Naive B cell (primary cell): Measurements from ENCODE around the gene NFASC. TPM values are rescaled to one million over a fixed set of nuclear protein-coding genes. Genes with fewer than 3 reads are reported as not detected.

Source experiments
- ATAC-seq, 2 donors: fragments of 150-1000 bp; cut with Tn5 transposase; 2 replicates each; pipeline ENCODE4 v1.10.0; 2021; ENCODE audit warnings: low read depth in 2 of 2, mild to moderate bottlenecking in 2 of 2, moderate library complexity in 2 of 2
- DNase-seq: peaks from one replicate; pipeline ENCODE4 v3.0.0; 2022
- H3K27ac Mint-ChIP-seq, 6 donors: one replicate each; pipeline ENCODE4 v1.8.0; 2020 to 2022; ENCODE audit warnings: mild to moderate bottlenecking in 6 of 6, mixed read lengths in 6 of 6, moderate library complexity in 5 of 6, inconsistent platforms in 2 of 6
- H3K27me3 Mint-ChIP-seq, 3 donors: one replicate each; pipeline ENCODE4 v1.8.0; 2021 to 2022; ENCODE audit warnings: mixed read lengths in 3 of 3, mild to moderate bottlenecking in 1 of 3
- H3K36me3 Mint-ChIP-seq, 2 donors: one replicate each; pipeline ENCODE4 v1.8.0; 2020 to 2022; ENCODE audit warnings: mixed read lengths in 2 of 2, inconsistent platforms in 1 of 2, mild to moderate bottlenecking in 1 of 2
- H3K4me1 Mint-ChIP-seq, 3 donors: one replicate each; pipeline ENCODE4 v1.8.0; 2020 to 2022; ENCODE audit warnings: mixed read lengths in 3 of 3, inconsistent platforms in 1 of 3, mild to moderate bottlenecking in 1 of 3, moderate library complexity in 1 of 3
- H3K4me3 Mint-ChIP-seq, 8 donors: one replicate each; pipeline ENCODE4 v1.8.0; 2020 to 2022; ENCODE audit warnings: mild to moderate bottlenecking in 8 of 8, mixed read lengths in 8 of 8, moderate library complexity in 8 of 8, inconsistent platforms in 2 of 8
- H3K9me3 Mint-ChIP-seq, 7 donors: one replicate each; pipeline ENCODE4 v1.8.0; 2020 to 2022; ENCODE audit warnings: mixed read lengths in 7 of 7, mild to moderate bottlenecking in 5 of 7, inconsistent platforms in 2 of 7, moderate library complexity in 1 of 7
- polyA plus RNA-seq, 6 donors: library from polyadenylated mRNA; unstranded; fragments of 300-500 nt; fragmentation: Illumina TruSeq; gene quantifications; one replicate each; pipeline ENCODE4 v1.2.3, GENCODE V29; 2021; ENCODE audit warnings: low read depth in 6 of 6

The NFASC gene
- polyA plus RNA-seq, 6 donors from 2014 or later: 0.04 TPM; not detected in 5

GRCh38 chr1:204990059-204990664, 119.5 kb downstream of the NFASC start:
- H3K27me3 Mint-ChIP-seq: peaks cover 2 to 11% (median 9%) of the 10 kb centered on the region in 3 donors
- H3K4me3 Mint-ChIP-seq: no peak overlapping the region
- H3K9me3 Mint-ChIP-seq: peaks cover 0 to 2% (median 0%) of the 10 kb centered on the region in 7 donors
- peak overlapping the region in 1 of 6 donors; percentile 50 for H3K27ac Mint-ChIP-seq
- no peaks in the 10 kb centered on the region for H3K36me3 Mint-ChIP-seq
- H3K4me1 Mint-ChIP-seq: peaks cover 20 to 29% (median 20%) of the 10 kb centered on the region in 3 donors
- no peak for DNase-seq
- ATAC-seq: no peak

GRCh38 chr1:204990721-204991341, 120.2 kb downstream of the NFASC start:
- peaks cover 0 to 11% (median 9%) of the 10 kb centered on the region in 3 donors for H3K27me3 Mint-ChIP-seq
- ATAC-seq: no peak
- H3K27ac Mint-ChIP-seq: peak overlapping the region in 2 of 6 donors; percentile 78 to 87
- H3K36me3 Mint-ChIP-seq: no peaks in the 10 kb centered on the region
- H3K4me3 Mint-ChIP-seq: peak overlapping the region in 1 of 8 donors; percentile 33
- peaks cover 0 to 2% (median 0%) of the 10 kb centered on the region in 7 donors for H3K9me3 Mint-ChIP-seq
- H3K4me1 Mint-ChIP-seq: peaks cover 20 to 29% (median 20%) of the 10 kb centered on the region in 3 donors
- no peak for DNase-seq

- H3K27ac Mint-ChIP-seq: peak overlapping the region in 4 of 6 donors; percentile 78 to 97 (median 88)
- no peaks in the 10 kb centered on the region for H3K36me3 Mint-ChIP-seq
- H3K27me3 Mint-ChIP-seq: peaks cover 0 to 11% (median 7%) of the 10 kb centered on the region in 3 donors
- H3K4me1 Mint-ChIP-seq: peaks cover 20 to 29% (median 20%) of the 10 kb centered on the region in 3 donors
- ATAC-seq: no peak
- H3K4me3 Mint-ChIP-seq: peak overlapping the region in 1 of 8 donors; percentile 47
- DNase-seq: no peak
- H3K9me3 Mint-ChIP-seq: peaks cover 0 to 2% (median 0%) of the 10 kb centered on the region in 7 donors
Observed at GRCh38 chr1:204991342-204991844, 120.7 kb downstream of the NFASC start.

GRCh38 chr1:204992201-204992997, 121.7 kb downstream of the NFASC start:
- Mint-ChIP-seq H3K9me3 (peaks cover 0 to 2% (median 0%) of the 10 kb centered on the region in 7 donors), H3K27ac (peak overlapping the region; percentile 59 to 97 (median 88)), H3K4me3 (peak overlapping the region; percentile 8 to 78 (median 46)), H3K36me3 (no peaks in the 10 kb centered on the region), H3K4me1 (peaks cover 20 to 29% (median 20%) of the 10 kb centered on the region in 3 donors), H3K27me3 (peaks cover 1 to 11% (median 3%) of the 10 kb centered on the region in 3 donors)
- ATAC-seq (peak; percentile 85 to 90), DNase-seq (peak; percentile 58)

GRCh38 chr1:204992998-204993314, 122.3 kb downstream of the NFASC start:
- H3K27me3 Mint-ChIP-seq: peaks cover 6 to 8% (median 6%) of the 10 kb centered on the region in 3 donors

GRCh38 chr1:204994086-204994862, 123.6 kb downstream of the NFASC start:
- H3K27me3 Mint-ChIP-seq: peaks cover 0 to 8% (median 6%) of the 10 kb centered on the region in 3 donors
- DNase-seq (no peak), ATAC-seq (no peak)
- H3K36me3 Mint-ChIP-seq: no peaks in the 10 kb centered on the region
- H3K27ac Mint-ChIP-seq: peak overlapping the region in 1 of 6 donors; percentile 73
- H3K4me1 Mint-ChIP-seq: peaks cover 15 to 25% (median 20%) of the 10 kb centered on the region in 3 donors
- H3K4me3 Mint-ChIP-seq: no peak overlapping the region
- peaks cover 0 to 2% (median 0%) of the 10 kb centered on the region in 7 donors for H3K9me3 Mint-ChIP-seq

More at GRCh38 chr1:204992998-204993314, 122.3 kb downstream of the NFASC start:
- DNase-seq (no peak), ATAC-seq (no peak)
- Mint-ChIP-seq H3K27ac (peak overlapping the region in 4 of 6 donors; percentile 80 to 87 (median 83)), H3K4me3 (peak overlapping the region in 2 of 8 donors; percentile 10 to 63), H3K36me3 (no peaks in the 10 kb centered on the region), H3K4me1 (peaks cover 20 to 29% (median 20%) of the 10 kb centered on the region in 3 donors), H3K9me3 (peaks cover 0 to 2% (median 0%) of the 10 kb centered on the region in 7 donors)

GRCh38 chr1:204996981-204997380, 126.3 kb downstream of the NFASC start:
- no peak overlapping the region for H3K27ac Mint-ChIP-seq
- no peak for ATAC-seq
- peaks cover 10 to 13% (median 12%) of the 10 kb centered on the region in 3 donors for H3K4me1 Mint-ChIP-seq
- no peak for DNase-seq
- no peak overlapping the region for H3K4me3 Mint-ChIP-seq
- peaks cover 0 to 2% (median 0%) of the 10 kb centered on the region in 7 donors for H3K9me3 Mint-ChIP-seq
- no peaks in the 10 kb centered on the region for H3K36me3 Mint-ChIP-seq
- H3K27me3 Mint-ChIP-seq: peaks cover 0 to 16% (median 13%) of the 10 kb centered on the region in 3 donors

GRCh38 chr1:204997591-204998355, 127.1 kb downstream of the NFASC start:
- ATAC-seq: no peak
- H3K27me3 Mint-ChIP-seq: peaks cover 0 to 16% (median 13%) of the 10 kb centered on the region in 3 donors
- H3K4me1 Mint-ChIP-seq: peaks cover 2 to 5% (median 5%) of the 10 kb centered on the region in 3 donors
- DNase-seq: no peak
- no peaks in the 10 kb centered on the region for H3K36me3 Mint-ChIP-seq
- H3K4me3 Mint-ChIP-seq: no peak overlapping the region
- H3K27ac Mint-ChIP-seq: no peak overlapping the region
- H3K9me3 Mint-ChIP-seq: peaks cover 0 to 2% (median 0%) of the 10 kb centered on the region in 7 donors

- Mint-ChIP-seq H3K27ac (no peak overlapping the region), H3K36me3 (no peaks in the 10 kb centered on the region), H3K9me3 (no peaks in the 10 kb centered on the region), H3K27me3 (peaks cover 0 to 31% (median 21%) of the 10 kb centered on the region in 3 donors), H3K4me3 (no peak overlapping the region), H3K4me1 (no peaks in the 10 kb centered on the region)
- ATAC-seq: no peak
- no peak for DNase-seq
Observed at GRCh38 chr1:205001162-205001561, 130.5 kb downstream of the NFASC start.

GRCh38 chr1:205002705-205003104, 132.0 kb downstream of the NFASC start:
- Mint-ChIP-seq H3K27me3 (peaks cover 0 to 35% (median 16%) of the 10 kb centered on the region in 3 donors), H3K36me3 (no peaks in the 10 kb centered on the region), H3K9me3 (no peaks in the 10 kb centered on the region), H3K4me1 (no peaks in the 10 kb centered on the region), H3K27ac (no peak overlapping the region), H3K4me3 (peak overlapping the region in 1 of 8 donors; percentile 21)
- no peak for DNase-seq
- ATAC-seq: no peak

GRCh38 chr1:205003358-205004131, 132.9 kb downstream of the NFASC start:
- no peak overlapping the region for H3K4me3 Mint-ChIP-seq
- peak overlapping the region in 1 of 6 donors; percentile 44 for H3K27ac Mint-ChIP-seq
- ATAC-seq (no peak), DNase-seq (no peak)
- no peaks in the 10 kb centered on the region for H3K9me3 Mint-ChIP-seq
- peaks cover 0 to 33% (median 15%) of the 10 kb centered on the region in 3 donors for H3K27me3 Mint-ChIP-seq
- H3K36me3 Mint-ChIP-seq: no peaks in the 10 kb centered on the region
- no peaks in the 10 kb centered on the region for H3K4me1 Mint-ChIP-seq
